A549 (cell line): ENCODE results near the gene ARHGAP12. TPM values are rescaled to one million over a fixed set of nuclear protein-coding genes. Genes with fewer than 3 reads are reported as not detected.

ENCODE experiments used
- ATAC-seq, 2 experiments: fragments of 200-7000 bp in 1 of 2; fragments of >200 bp in 1 of 2; cut with Nextera tagmentation in 1 of 2; cut with Tn5 transposase in 1 of 2; 3 replicates each; pipeline versions ENCODE4 v1.8.0 to v1.9.1; 2018 to 2020; ENCODE audit warnings: mild to moderate bottlenecking in 1 of 2, moderate library complexity in 1 of 2
- CTCF ChIA-PET: fragments of 300-600 bp; sonication (Branson Sonifier 250); formaldehyde crosslinking; extraction: SDS; loops from one replicate; lab custom pipeline; 2021; ENCODE audit warnings: antibody characterized with exemption, inconsistent platforms; lab: Yijun Ruan, JAX
- POLR2A ChIA-PET: fragments of 350-600 bp; formaldehyde crosslinking; extraction: SDS; loops from one replicate; lab custom pipeline; 2021; ENCODE audit warnings: antibody characterized with exemption, inconsistent platforms; lab: Yijun Ruan, JAX
- DNase-seq, 2 experiments: peaks; one replicate each; pipeline versions ENCODE4 v3.0.0 to v3.0.0-alpha.2; 2011 to 2016; ENCODE audit warnings: low read depth in 1 of 2, low spot score in 1 of 2
- FAIRE-seq: peaks from 2 replicates; lab custom pipeline; 2011; peaks lifted over from hg19 to GRCh38; lab: Jason Lieb, UNC
- H3K27ac ChIP-seq, 2 experiments: fragments of >200 bp; sonication (Bioruptor Twin); formaldehyde crosslinking; 3 replicates each; pipeline ENCODE4 v1.5.1; 2016 to 2017
- H3K4me1 ChIP-seq: fragments of >200 bp; sonication (Bioruptor Twin); formaldehyde crosslinking; 3 replicates; pipeline ENCODE4 v1.6.1; 2016
- H3K4me2 ChIP-seq: fragments of >200 bp; sonication (Bioruptor Twin); formaldehyde crosslinking; 3 replicates; pipeline ENCODE4 v1.6.1; 2016
- H3K4me3 ChIP-seq: fragments of >200 bp; sonication (Bioruptor Twin); formaldehyde crosslinking; 3 replicates; pipeline ENCODE4 v1.5.1; 2016
- H3K9me3 ChIP-seq: fragments of >200 bp; sonication (Bioruptor Twin); formaldehyde crosslinking; 3 replicates; pipeline ENCODE4 v1.6.1; 2016
- CBX8 ChIP-seq: fragments of 200-600 bp; sonication (generic); IDR thresholded peaks from 2 replicates; pipeline ENCODE4 v1.6.1; 2016
- CHD2 ChIP-seq: fragments of 150-350 bp; IDR thresholded peaks from 2 replicates; pipeline ENCODE4 v1.6.1; 2014; ENCODE audit warnings: low read length; ENCODE audit not compliant: partially characterized antibody
- CTCF ChIP-seq: fragments of >200 bp; sonication (Bioruptor Twin); formaldehyde crosslinking; IDR thresholded peaks from 3 replicates; pipeline ENCODE4 v1.5.1; 2016
- E2F6 ChIP-seq: IDR thresholded peaks from 2 replicates; pipeline ENCODE4 v1.6.1; 2012; ENCODE audit warnings: low read depth, borderline replicate concordance
- FOSL2 ChIP-seq, 2 experiments: fragments of 450-650 bp in 1 of 2; fragments of >200 bp in 1 of 2; sonication (Bioruptor Twin) in 1 of 2; formaldehyde crosslinking; IDR thresholded peaks; 2 replicates each; pipeline versions ENCODE4 v1.5.0 to v1.6.1; 2016 to 2020; ENCODE audit warnings: mild to moderate bottlenecking in 1 of 2, moderate library complexity in 1 of 2
- JUN ChIP-seq, 2 experiments: fragments of >200 bp; sonication (Bioruptor Twin); formaldehyde crosslinking; IDR thresholded peaks; 2 replicates in 1 of 2; 3 replicates in 1 of 2; pipeline ENCODE4 v1.6.1; 2016 to 2017
- KDM1A ChIP-seq: fragments of 200-600 bp; sonication (generic); IDR thresholded peaks from 2 replicates; pipeline ENCODE4 v1.6.1; 2016; ENCODE audit warnings: low read depth, mild to moderate bottlenecking
- PBX3 ChIP-seq: IDR thresholded peaks from 2 replicates; pipeline ENCODE4 v1.6.1; 2012
- RAD21 ChIP-seq, 2 experiments: fragments of >200 bp in 1 of 2; sonication (Bioruptor Twin) in 1 of 2; formaldehyde crosslinking in 1 of 2; IDR thresholded peaks in 1 of 2; conservative IDR thresholded peaks in 1 of 2; 2 replicates in 1 of 2; 3 replicates in 1 of 2; pipeline ENCODE4 v1.6.1; 2012 to 2018; ENCODE audit warnings: inconsistent platforms in 1 of 2
- RCOR1 ChIP-seq: fragments of 150-350 bp; IDR thresholded peaks from 2 replicates; pipeline ENCODE4 v1.6.1; 2014; ENCODE audit warnings: antibody characterized with exemption, low read length, low read depth
- RFX5 ChIP-seq: fragments of 450-650 bp; IDR thresholded peaks from 2 replicates; pipeline ENCODE4 v1.7.1; 2014; ENCODE audit warnings: antibody characterized with exemption, mild to moderate bottlenecking, moderate library complexity
- SMC3 ChIP-seq: fragments of >200 bp; sonication (Bioruptor Twin); formaldehyde crosslinking; IDR thresholded peaks from 3 replicates; pipeline ENCODE4 v1.6.1; 2018; ENCODE audit warnings: inconsistent platforms
- TP53 ChIP-seq: fragments of 250-450 bp; sonication (Bioruptor Pico); IDR thresholded peaks from 2 replicates; pipeline ENCODE4 v1.5.0; 2021; ENCODE audit warnings: mild to moderate bottlenecking, moderate library complexity
- USF2 ChIP-seq: fragments of 450-650 bp; IDR thresholded peaks from 2 replicates; pipeline ENCODE4 v1.6.1; 2014; ENCODE audit warnings: antibody characterized with exemption
- ZC3H11A ChIP-seq: fragments of 450-650 bp; IDR thresholded peaks from 2 replicates; pipeline ENCODE4 v1.6.1; 2014; ENCODE audit warnings: antibody characterized with exemption, mild to moderate bottlenecking
- ZNF302 ChIP-seq: fragments of 250-450 bp; sonication (Bioruptor Pico); IDR thresholded peaks from 2 replicates; pipeline ENCODE4 v1.9.0; 2021; ENCODE audit warnings: inconsistent platforms, mild to moderate bottlenecking, moderate library complexity
- ZSCAN20 ChIP-seq: fragments of 250-450 bp; sonication (Bioruptor Pico); IDR thresholded peaks from 2 replicates; pipeline ENCODE4 v1.8.0; 2022; ENCODE audit warnings: mild to moderate bottlenecking, moderate library complexity
- WGBS: methylation state at CpG from one replicate; pipeline ENCODE4 v1.1.6; 2017; ENCODE audit errors: missing lambda C conversion rate; 5-methylcytosine and 5-hydroxymethylcytosine counted together
- polyA plus RNA-seq, 4 experiments: library from polyadenylated mRNA; depleted of rRNA in 3 of 4; stranded (reverse); fragments of >200 nt; fragmentation: RNase III in 1 of 4; extraction: RNeasy Plus Mini Kit Qiagen cat#74134 plus additional on column Dnase treatment in 1 of 4; gene quantifications; 2 replicates in 3 of 4; 3 replicates in 1 of 4; pipeline ENCODE4 v1.2.3, GENCODE V29; 2011 to 2017

Gene ARHGAP12
- polyA plus RNA-seq, 2 of the 4 experiments (the other 2 are of a cell fraction), result 22.1 to 49.3 TPM

GRCh38 chr10:31808258-31809218 lies 120.1 kb downstream of the ARHGAP12 start:
- peak overlapping the region; percentile 8 to 74; a peak in 3 of 6 replicates for H3K27ac ChIP-seq
- FAIRE-seq, result peak; percentile 67
- no peak overlapping the region for H3K4me3 ChIP-seq
- POLR2A ChIA-PET, result no interaction called here
- 66% methylated on average over 6 of the region's 6 CpGs for WGBS
- no peaks in the 10 kb centered on the region for H3K9me3 ChIP-seq
- DNase-seq, result peak in 1 of 2 experiments; percentile 56
- peaks cover 4% of the 10 kb centered on the region; the same call in 1 of the 3 replicates for H3K4me1 ChIP-seq
- ATAC-seq, result peak; percentile 50 to 71; a peak in 5 of 6 replicates
- CTCF ChIA-PET, result interaction anchor here (0.6 to 3.0 kb wide), 22 partner anchors 9 to 1416 kb away, joined by 3 to 18 read pairs (median 3); no protein-coding TSS in a partner anchor
- TF ChIP-seq ZC3H11A (no peak), PBX3 (no peak), USF2 (no peak), ZNF302 (CRISPR knock-in tag) (no peak), RFX5 (no peak), TP53 (CRISPR knock-in tag) (no peak), CTCF (peak; percentile 81), RAD21 (conservative IDR thresholded peaks at IDR 0.05 in 1 of 2, IDR thresholded peaks at IDR 0.05 in 1 of 2) (peak; percentile 67 to 82), CHD2 (no peak), ZSCAN20 (CRISPR knock-in tag) (no peak), SMC3 (peak; percentile 81)
- H3K4me2 ChIP-seq, result peak overlapping the region; percentile 39; the same call in 2 of the 3 replicates

GRCh38 chr10:31804352-31804810 lies 124.2 kb downstream of the ARHGAP12 start:
- ChIA-PET CTCF (interaction anchor here (0.6 to 2.6 kb wide), 2 partner anchors 201 to 1053 kb away, joined by 4 to 17 read pairs; no protein-coding TSS in a partner anchor), POLR2A (no interaction called here)
- FAIRE-seq (no peak), DNase-seq (no peak), ATAC-seq (no peak)
- TF ChIP-seq TP53 (CRISPR knock-in tag) (no peak), CHD2 (no peak), CBX8 (no peak), RCOR1 (no peak), FOSL2 (IDR thresholded peaks at IDR 0.05) (no peak), FOSL2 (CRISPR knock-in tag; IDR thresholded peaks at IDR 0.05) (no peak), JUN (IDR thresholded peaks at IDR 0.05) (no peak), KDM1A (no peak), ZC3H11A (no peak), PBX3 (no peak), E2F6 (no peak)
- no peak overlapping the region for H3K4me2 ChIP-seq
- no peak overlapping the region for H3K4me3 ChIP-seq
- H3K27ac ChIP-seq, result no peak overlapping the region
- H3K9me3 ChIP-seq, result no peaks in the 10 kb centered on the region
- H3K4me1 ChIP-seq, result peaks cover 4% of the 10 kb centered on the region; the same call in 1 of the 3 replicates
- 89% methylated on average over 7 of the region's 7 CpGs for WGBS
